C4-2B (cell line): ENCODE measurements around the gene PTPRQ.

Source experiments
- ZFX ChIP-seq: fragments of 450-650 bp; IDR thresholded peaks from 2 replicates; pipeline ENCODE4 v1.6.1; 2017
- TF ChIP-seq, protein P1 (sequence below): fragments of 450-650 bp; conservative IDR thresholded peaks from 2 replicates; pipeline ENCODE4 v1.5.1; 2017; ENCODE audit warnings: mild to moderate bottlenecking

DNA sequence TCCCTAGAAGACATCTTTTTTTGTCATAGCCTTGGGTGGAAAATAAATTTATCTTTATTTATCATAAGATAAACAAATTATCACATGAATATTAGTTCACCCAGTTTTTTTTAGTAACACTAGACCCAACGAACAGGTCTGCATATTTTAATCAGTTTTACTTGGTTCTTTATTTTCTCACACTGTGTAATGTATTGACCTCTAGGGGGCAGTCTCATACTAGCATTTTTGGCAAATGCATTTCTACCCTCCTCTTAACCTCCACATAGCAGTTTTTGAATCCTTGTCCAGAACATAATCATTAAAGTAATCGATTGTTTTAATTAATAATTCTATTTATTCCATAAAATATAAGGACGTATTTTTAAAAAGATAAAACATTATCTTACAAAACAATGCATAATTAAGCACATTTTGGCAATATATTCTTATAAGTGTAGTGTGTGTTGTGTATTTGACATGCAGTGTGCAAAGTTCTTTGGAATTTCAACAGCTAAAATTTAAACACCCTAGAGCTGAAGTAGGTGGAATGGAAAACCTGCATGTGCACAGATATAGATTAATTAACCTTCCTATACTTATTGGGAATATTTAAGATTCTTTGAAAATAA is 31.6 kb upstream of the PTPRQ start:
- TF ChIP-seq, protein P1, sequence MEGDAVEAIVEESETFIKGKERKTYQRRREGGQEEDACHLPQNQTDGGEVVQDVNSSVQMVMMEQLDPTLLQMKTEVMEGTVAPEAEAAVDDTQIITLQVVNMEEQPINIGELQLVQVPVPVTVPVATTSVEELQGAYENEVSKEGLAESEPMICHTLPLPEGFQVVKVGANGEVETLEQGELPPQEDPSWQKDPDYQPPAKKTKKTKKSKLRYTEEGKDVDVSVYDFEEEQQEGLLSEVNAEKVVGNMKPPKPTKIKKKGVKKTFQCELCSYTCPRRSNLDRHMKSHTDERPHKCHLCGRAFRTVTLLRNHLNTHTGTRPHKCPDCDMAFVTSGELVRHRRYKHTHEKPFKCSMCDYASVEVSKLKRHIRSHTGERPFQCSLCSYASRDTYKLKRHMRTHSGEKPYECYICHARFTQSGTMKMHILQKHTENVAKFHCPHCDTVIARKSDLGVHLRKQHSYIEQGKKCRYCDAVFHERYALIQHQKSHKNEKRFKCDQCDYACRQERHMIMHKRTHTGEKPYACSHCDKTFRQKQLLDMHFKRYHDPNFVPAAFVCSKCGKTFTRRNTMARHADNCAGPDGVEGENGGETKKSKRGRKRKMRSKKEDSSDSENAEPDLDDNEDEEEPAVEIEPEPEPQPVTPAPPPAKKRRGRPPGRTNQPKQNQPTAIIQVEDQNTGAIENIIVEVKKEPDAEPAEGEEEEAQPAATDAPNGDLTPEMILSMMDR = peak; percentile 81
- TF ChIP-seq ZFX = no peak
